ENCODE results near the gene GLT1D1.

GLT1D1 gene

GRCh38 chr12:128995619-128996018 lies 142.3 kb downstream of the GLT1D1 start:
- no peak for DNase-seq (ENCODE audit: low read depth in 2 of 2, low spot score in 1 of 2)

- no peak for DNase-seq (ENCODE audit: low read depth in 2 of 2, low spot score in 1 of 2)
Measured at GRCh38 chr12:129001826-129002225, 148.5 kb downstream of the GLT1D1 start.

- DNase-seq (ENCODE audit: low read depth in 2 of 2, low spot score in 1 of 2), result no peak
Measured at GRCh38 chr12:129002427-129002826, 149.1 kb downstream of the GLT1D1 start.

GRCh38 chr12:129005416-129005815 lies 152.1 kb downstream of the GLT1D1 start:
- DNase-seq (ENCODE audit: low read depth in 2 of 2, low spot score in 1 of 2), result no peak

- no peak for DNase-seq (ENCODE audit: low read depth in 2 of 2, low spot score in 1 of 2)
Measured at GRCh38 chr12:129005829-129006228, 152.6 kb downstream of the GLT1D1 start.

GRCh38 chr12:129009833-129010622 lies 156.8 kb downstream of the GLT1D1 start:
- DNase-seq (ENCODE audit: low read depth in 2 of 2, low spot score in 1 of 2), result no peak

GRCh38 chr12:129016159-129016558 lies 162.9 kb downstream of the GLT1D1 start:
- no peak for DNase-seq (ENCODE audit: low read depth in 2 of 2, low spot score in 1 of 2)

- no peak for DNase-seq (ENCODE audit: low read depth in 2 of 2, low spot score in 1 of 2)
Measured at GRCh38 chr12:129025055-129025454, 171.8 kb downstream of the GLT1D1 start.

GRCh38 chr12:129028844-129029243 lies 175.6 kb downstream of the GLT1D1 start:
- no peak for DNase-seq (ENCODE audit: low read depth in 2 of 2, low spot score in 1 of 2)
